OCI-LY7 (cell line): ENCODE measurements around the gene TRIM40.

Source experiments
- EZH2phosphoT487 ChIP-seq: fragments of 200-600 bp; sonication (generic); IDR thresholded peaks from 2 replicates; pipeline ENCODE4 v1.6.1; 2018; ENCODE audit warnings: low read depth, borderline replicate concordance, mild to moderate bottlenecking, mixed run types, antibody characterized with exemption, low read length, moderate library complexity, mixed read lengths
- TF ChIP-seq, protein P1 (sequence below): fragments of 200-600 bp; sonication (generic); conservative IDR thresholded peaks from 2 replicates; pipeline ENCODE4 v1.5.1; 2014; ENCODE audit warnings: mild to moderate bottlenecking, antibody characterized with exemption, low read length, moderate library complexity, mixed read lengths

DNA sequence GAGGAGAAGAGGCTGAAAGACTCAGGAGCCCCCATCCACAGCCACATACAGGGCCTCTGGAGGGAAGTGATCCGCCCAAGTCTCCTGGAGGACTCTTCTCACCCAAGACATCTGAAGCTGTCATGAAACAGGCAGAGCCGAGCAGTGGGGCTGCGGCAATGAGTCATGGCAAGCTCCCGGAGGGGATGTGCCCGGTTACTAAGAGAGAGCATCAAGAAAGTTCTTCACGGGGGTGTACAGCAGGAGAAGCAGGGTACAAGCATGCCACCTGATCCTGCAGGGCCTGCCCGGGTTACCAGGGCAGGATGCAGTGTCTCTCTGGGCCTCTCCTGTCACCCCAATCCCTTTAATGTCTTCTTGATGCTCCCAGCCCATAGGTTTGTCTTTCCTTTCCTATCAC lies 56.1 kb downstream of the TRIM40 start:
- TF ChIP-seq, protein P1, sequence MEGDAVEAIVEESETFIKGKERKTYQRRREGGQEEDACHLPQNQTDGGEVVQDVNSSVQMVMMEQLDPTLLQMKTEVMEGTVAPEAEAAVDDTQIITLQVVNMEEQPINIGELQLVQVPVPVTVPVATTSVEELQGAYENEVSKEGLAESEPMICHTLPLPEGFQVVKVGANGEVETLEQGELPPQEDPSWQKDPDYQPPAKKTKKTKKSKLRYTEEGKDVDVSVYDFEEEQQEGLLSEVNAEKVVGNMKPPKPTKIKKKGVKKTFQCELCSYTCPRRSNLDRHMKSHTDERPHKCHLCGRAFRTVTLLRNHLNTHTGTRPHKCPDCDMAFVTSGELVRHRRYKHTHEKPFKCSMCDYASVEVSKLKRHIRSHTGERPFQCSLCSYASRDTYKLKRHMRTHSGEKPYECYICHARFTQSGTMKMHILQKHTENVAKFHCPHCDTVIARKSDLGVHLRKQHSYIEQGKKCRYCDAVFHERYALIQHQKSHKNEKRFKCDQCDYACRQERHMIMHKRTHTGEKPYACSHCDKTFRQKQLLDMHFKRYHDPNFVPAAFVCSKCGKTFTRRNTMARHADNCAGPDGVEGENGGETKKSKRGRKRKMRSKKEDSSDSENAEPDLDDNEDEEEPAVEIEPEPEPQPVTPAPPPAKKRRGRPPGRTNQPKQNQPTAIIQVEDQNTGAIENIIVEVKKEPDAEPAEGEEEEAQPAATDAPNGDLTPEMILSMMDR: no peak
- no peak for TF ChIP-seq EZH2phosphoT487
